GM19099 (cell line): ENCODE measurements around the gene TIGD3.

Experiments used
- POLR2A ChIP-seq: IDR thresholded peaks from 3 replicates; pipeline ENCODE4 v1.6.1; 2011; ENCODE audit warnings: low read depth; ENCODE audit not compliant: insufficient read length; ENCODE audit errors: extremely low read depth

The TIGD3 gene

GRCh38 chr11:65317025-65317786 is 37.3 kb upstream of the TIGD3 start:
- TF ChIP-seq POLR2A = no peak

- no peak for TF ChIP-seq POLR2A
Observed at GRCh38 chr11:65320386-65321075, 34.0 kb upstream of the TIGD3 start.

- TF ChIP-seq POLR2A = no peak
Observed at GRCh38 chr11:65321076-65321475, 33.5 kb upstream of the TIGD3 start.

- TF ChIP-seq POLR2A = no peak
Observed at GRCh38 chr11:65321828-65322485, 32.6 kb upstream of the TIGD3 start.

- TF ChIP-seq POLR2A = no peak
Observed at GRCh38 chr11:65323813-65324212, 30.7 kb upstream of the TIGD3 start.

GRCh38 chr11:65325435-65325834 is 29.1 kb upstream of the TIGD3 start:
- no peak for TF ChIP-seq POLR2A

DNA sequence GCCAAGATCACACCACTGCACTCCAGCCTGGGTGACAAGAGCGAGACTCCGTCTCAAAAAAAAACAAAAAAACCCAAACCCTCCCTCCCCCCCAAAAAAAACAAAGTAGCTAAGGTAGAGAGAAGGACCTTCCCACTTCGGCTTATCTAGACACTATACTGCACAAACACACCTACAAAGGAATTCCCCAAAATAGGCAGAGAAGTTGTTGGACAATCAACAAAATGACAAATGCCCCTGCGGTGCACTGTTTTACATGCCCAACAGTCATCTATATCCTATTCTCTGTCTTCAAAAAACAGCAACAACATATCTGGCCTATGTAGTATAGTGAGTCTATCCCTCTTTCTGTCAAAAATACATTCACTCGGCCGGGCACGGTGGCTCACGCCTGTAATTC is 27.5 kb upstream of the TIGD3 start:
- no peak for TF ChIP-seq POLR2A

- no peak for TF ChIP-seq POLR2A
Observed at GRCh38 chr11:65329478-65329877, 25.1 kb upstream of the TIGD3 start.

- TF ChIP-seq POLR2A = no peak
Observed at GRCh38 chr11:65329944-65330403, 24.6 kb upstream of the TIGD3 start.

GRCh38 chr11:65330544-65330943 is 24.0 kb upstream of the TIGD3 start:
- TF ChIP-seq POLR2A = no peak

DNA sequence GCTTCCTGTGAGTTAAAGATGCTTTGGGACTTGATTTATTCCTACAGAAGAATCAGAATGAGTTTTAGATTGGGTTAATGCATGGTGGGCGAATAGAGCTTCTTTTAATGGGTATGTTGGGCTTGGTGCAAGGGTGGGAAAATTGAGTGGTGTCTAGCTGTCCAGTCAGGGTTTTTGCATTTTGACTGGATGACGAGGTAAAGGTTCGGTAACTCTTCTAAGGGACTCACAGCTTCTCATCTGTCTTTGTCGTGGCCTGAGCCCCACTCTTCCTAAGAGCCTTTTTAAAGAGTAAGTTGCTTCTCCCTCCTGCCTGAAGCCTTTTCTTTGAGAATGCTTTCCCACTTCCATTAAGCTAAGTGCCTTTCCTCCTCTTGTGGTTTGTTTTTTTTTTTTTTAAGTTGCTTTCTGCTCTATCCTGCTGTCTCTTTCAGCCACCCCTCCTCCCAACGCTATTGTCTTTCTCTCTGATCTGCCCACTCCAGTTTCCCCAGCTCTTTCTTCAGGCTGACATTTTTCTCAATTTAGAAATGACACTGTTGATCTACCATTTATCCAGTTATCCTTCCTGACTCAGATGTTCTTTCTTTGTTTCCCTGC is 19.8 kb upstream of the TIGD3 start:
- no peak for TF ChIP-seq POLR2A

GRCh38 chr11:65338676-65339075 is 15.9 kb upstream of the TIGD3 start:
- TF ChIP-seq POLR2A = no peak

DNA sequence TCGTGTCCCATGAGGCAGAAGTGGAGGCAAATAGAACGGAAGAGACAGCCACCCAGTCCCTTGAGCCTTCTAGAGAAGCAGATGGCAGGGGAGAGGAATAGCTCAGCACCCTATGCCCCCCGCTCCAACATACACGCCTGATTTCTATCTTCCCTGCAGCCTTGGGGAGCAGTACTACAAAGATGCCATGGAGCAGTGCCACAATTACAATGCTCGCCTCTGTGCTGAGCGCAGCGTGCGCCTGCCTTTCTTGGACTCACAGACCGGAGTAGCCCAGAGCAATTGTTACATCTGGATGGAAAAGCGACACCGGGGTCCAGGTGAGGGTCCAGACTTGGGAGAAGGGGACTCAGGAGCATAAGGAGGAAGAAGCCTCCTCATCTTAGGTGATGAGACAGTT is 14.3 kb upstream of the TIGD3 start:
- no peak for TF ChIP-seq POLR2A

- no peak for TF ChIP-seq POLR2A
Observed at GRCh38 chr11:65341856-65342255, 12.7 kb upstream of the TIGD3 start.

GRCh38 chr11:65351511-65351910 is 3.0 kb upstream of the TIGD3 start:
- no peak for TF ChIP-seq POLR2A

GRCh38 chr11:65352783-65353182 is 1.8 kb upstream of the TIGD3 start:
- TF ChIP-seq POLR2A = no peak

DNA sequence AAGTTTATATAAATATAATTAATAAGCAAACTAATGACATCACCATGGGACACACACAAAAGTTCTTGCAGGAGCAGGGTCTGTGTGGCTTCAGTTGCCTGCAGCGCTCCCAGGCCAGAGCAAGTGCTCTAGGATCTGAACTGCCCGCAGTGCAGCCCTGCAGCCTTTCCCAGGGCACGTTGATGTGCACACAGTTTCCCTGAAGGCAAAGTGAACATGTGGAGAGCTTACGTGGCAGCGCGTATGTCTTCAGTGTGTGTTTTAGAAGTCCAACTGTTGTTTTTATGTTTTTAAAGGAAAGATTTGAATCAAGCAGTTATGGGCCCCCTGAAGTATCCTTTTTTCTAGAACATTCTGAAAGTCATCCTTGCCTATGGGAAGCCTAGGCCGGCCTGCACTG is 1.2 kb upstream of the TIGD3 start:
- TF ChIP-seq POLR2A = no peak
